Measurements from ENCODE around the gene VAV2. TPM values are rescaled to one million over a fixed set of nuclear protein-coding genes. Genes with fewer than 3 reads are reported as not detected.

Gene VAV2
- total and polyA plus RNA-seq, 2 experiments from 2014 or later, result 8.1 to 28.9 TPM

DNA sequence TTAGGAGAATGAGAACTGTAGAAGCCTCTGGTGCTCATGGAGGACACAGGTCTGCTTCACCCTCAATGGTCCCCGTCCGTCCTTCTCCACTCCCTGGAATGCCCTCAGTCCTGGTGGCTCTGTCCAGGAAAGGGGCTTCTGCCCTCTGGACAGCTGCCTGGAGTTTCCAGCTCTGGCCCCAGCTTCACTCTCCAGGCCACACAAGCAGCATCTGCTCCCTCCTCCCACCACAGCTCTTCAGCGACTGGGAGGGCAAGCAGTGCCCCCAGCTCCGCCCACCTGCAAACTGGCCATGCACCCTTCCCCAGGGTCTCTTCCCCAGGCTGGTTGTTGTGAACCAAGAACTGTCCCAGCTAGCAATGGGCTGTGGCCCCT lies 258.7 kb downstream of the VAV2 start:
- DNase-seq (ENCODE audit: low spot score), result no peak
- no peaks in the 10 kb centered on the region for H3F3A ChIP-seq (replicated peaks; ENCODE audit: low read depth)
- no peaks in the 10 kb centered on the region for H3K79me2 ChIP-seq (replicated peaks; ENCODE audit: insufficient read depth)
- no peaks in the 10 kb centered on the region for H3K9me2 ChIP-seq (ENCODE audit: insufficient read depth)
- H4K20me1 ChIP-seq (replicated peaks; ENCODE audit: insufficient read depth), result no peaks in the 10 kb centered on the region
- ATAC-seq, result no peak
- H3K27me3 ChIP-seq (ENCODE audit: insufficient read depth), result no peaks in the 10 kb centered on the region
- no peak overlapping the region for H2AFZ ChIP-seq
- no peak overlapping the region for H3K27ac ChIP-seq (ENCODE audit: low read depth)
- no peak for TF ChIP-seq REST (IDR thresholded peaks at IDR 0.05; ENCODE audit: unreplicated experiment)
- TF ChIP-seq, protein P1, sequence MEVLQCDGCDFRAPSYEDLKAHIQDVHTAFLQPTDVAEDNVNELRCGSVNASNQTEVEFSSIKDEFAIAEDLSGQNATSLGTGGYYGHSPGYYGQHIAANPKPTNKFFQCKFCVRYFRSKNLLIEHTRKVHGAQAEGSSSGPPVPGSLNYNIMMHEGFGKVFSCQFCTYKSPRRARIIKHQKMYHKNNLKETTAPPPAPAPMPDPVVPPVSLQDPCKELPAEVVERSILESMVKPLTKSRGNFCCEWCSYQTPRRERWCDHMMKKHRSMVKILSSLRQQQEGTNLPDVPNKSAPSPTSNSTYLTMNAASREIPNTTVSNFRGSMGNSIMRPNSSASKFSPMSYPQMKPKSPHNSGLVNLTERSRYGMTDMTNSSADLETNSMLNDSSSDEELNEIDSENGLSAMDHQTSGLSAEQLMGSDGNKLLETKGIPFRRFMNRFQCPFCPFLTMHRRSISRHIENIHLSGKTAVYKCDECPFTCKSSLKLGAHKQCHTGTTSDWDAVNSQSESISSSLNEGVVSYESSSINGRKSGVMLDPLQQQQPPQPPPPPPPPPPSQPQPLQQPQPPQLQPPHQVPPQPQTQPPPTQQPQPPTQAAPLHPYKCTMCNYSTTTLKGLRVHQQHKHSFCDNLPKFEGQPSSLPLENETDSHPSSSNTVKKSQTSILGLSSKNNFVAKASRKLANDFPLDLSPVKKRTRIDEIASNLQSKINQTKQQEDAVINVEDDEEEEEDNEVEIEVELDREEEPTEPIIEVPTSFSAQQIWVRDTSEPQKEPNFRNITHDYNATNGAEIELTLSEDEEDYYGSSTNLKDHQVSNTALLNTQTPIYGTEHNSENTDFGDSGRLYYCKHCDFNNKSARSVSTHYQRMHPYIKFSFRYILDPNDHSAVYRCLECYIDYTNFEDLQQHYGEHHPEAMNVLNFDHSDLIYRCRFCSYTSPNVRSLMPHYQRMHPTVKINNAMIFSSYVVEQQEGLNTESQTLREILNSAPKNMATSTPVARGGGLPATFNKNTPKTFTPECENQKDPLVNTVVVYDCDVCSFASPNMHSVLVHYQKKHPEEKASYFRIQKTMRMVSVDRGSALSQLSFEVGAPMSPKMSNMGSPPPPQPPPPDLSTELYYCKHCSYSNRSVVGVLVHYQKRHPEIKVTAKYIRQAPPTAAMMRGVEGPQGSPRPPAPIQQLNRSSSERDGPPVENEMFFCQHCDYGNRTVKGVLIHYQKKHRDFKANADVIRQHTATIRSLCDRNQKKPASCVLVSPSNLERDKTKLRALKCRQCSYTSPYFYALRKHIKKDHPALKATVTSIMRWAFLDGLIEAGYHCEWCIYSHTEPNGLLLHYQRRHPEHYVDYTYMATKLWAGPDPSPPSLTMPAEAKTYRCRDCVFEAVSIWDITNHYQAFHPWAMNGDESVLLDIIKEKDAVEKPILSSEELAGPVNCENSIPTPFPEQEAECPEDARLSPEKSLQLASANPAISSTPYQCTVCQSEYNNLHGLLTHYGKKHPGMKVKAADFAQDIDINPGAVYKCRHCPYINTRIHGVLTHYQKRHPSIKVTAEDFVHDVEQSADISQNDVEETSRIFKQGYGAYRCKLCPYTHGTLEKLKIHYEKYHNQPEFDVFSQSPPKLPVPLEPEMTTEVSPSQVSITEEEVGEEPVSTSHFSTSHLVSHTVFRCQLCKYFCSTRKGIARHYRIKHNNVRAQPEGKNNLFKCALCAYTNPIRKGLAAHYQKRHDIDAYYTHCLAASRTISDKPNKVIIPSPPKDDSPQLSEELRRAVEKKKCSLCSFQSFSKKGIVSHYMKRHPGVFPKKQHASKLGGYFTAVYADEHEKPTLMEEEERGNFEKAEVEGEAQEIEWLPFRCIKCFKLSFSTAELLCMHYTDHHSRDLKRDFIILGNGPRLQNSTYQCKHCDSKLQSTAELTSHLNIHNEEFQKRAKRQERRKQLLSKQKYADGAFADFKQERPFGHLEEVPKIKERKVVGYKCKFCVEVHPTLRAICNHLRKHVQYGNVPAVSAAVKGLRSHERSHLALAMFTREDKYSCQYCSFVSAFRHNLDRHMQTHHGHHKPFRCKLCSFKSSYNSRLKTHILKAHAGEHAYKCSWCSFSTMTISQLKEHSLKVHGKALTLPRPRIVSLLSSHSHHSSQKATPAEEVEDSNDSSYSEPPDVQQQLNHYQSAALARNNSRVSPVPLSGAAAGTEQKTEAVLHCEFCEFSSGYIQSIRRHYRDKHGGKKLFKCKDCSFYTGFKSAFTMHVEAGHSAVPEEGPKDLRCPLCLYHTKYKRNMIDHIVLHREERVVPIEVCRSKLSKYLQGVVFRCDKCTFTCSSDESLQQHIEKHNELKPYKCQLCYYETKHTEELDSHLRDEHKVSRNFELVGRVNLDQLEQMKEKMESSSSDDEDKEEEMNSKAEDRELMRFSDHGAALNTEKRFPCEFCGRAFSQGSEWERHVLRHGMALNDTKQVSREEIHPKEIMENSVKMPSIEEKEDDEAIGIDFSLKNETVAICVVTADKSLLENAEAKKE (CRISPR knock-in tag; IDR thresholded peaks at IDR 0.05), result no peak
- TF ChIP-seq ETS1 (IDR thresholded peaks at IDR 0.05), result no peak
- TF ChIP-seq ZNF331 (CRISPR knock-in tag; IDR thresholded peaks at IDR 0.05; ENCODE audit: low read depth), result no peak
- H3K4me1 ChIP-seq (ENCODE audit: insufficient read depth), result peaks cover 17% of the 10 kb centered on the region
- H3K9me3 Mint-ChIP-seq, result no peaks in the 10 kb centered on the region; the same call in 2 of the 3 replicates
- no peaks in the 10 kb centered on the region for H3K36me3 ChIP-seq (ENCODE audit: insufficient read depth)
- peaks cover 27% of the 10 kb centered on the region for H3K4me1 Mint-ChIP-seq
- peaks cover 8% of the 10 kb centered on the region for H3K27me3 Mint-ChIP-seq (ENCODE audit: insufficient read depth, low read depth, poor library complexity)
- H3K27ac Mint-ChIP-seq, result no peak overlapping the region
- no peak overlapping the region for H3K4me2 ChIP-seq
- no peak overlapping the region for H3K4me3 ChIP-seq
- no peaks in the 10 kb centered on the region; the same call in 2 of the 3 replicates for H3K36me3 Mint-ChIP-seq (ENCODE audit: low read depth)
- no peak overlapping the region for H3K4me3 Mint-ChIP-seq

All from GM23338 (cell line).